ACC112 (cell line): ENCODE measurements around the gene STEAP1B.
"Not testable (repeated sequence)": the region's sequence is repeated elsewhere in the genome, so short reads cannot be mapped to it uniquely, and the experiment has no call there.

Source experiments
- H2AFZ ChIP-seq: fragments of 200-600 bp; sonication (generic); one replicate; pipeline ENCODE4 v1.6.0; 2017; ENCODE audit warnings: antibody characterized with exemption, low read length; ENCODE audit not compliant: unreplicated experiment
- H3K27ac ChIP-seq: fragments of 200-600 bp; sonication (generic); 2 replicates; pipeline ENCODE4 v1.5.1; 2014; ENCODE audit warnings: low read depth, mild to moderate bottlenecking, antibody characterized with exemption, low read length, moderate library complexity
- H3K27me3 ChIP-seq: fragments of 200-600 bp; sonication (generic); 2 replicates; pipeline ENCODE4 v1.6.1; 2014; ENCODE audit warnings: mild to moderate bottlenecking, antibody characterized with exemption, low read length, moderate library complexity, mixed read lengths; ENCODE audit not compliant: insufficient read depth
- H3K36me3 ChIP-seq: fragments of 200-600 bp; sonication (generic); 2 replicates; pipeline ENCODE4 v1.6.1; 2016; ENCODE audit warnings: mild to moderate bottlenecking, antibody characterized with exemption, low read length, moderate library complexity, mixed read lengths; ENCODE audit not compliant: insufficient read depth
- H3K4me1 ChIP-seq: fragments of 200-600 bp; sonication (generic); one replicate; pipeline ENCODE4 v1.6.1; 2016; ENCODE audit warnings: low read length, mixed read lengths; ENCODE audit not compliant: insufficient read depth, unreplicated experiment, control insufficient read depth
- H3K4me3 ChIP-seq: fragments of 200-600 bp; sonication (generic); 2 replicates; pipeline ENCODE4 v1.5.1; 2014; ENCODE audit warnings: mild to moderate bottlenecking, low read depth, low read length
- H3K79me2 ChIP-seq: fragments of 200-600 bp; sonication (generic); one replicate; pipeline ENCODE4 v1.6.0; 2016; ENCODE audit warnings: low read length; ENCODE audit not compliant: control insufficient read depth, unreplicated experiment, insufficient read depth

STEAP1B gene

GRCh38 chr7:22499888-22500689 is at the start of gene STEAP1B:
TSS of gene STEAP1B (minus strand) at chr7:22500188. CDS start at chr7:22494855, 5,333 bp downstream.
- Histone ChIP-seq H3K27ac (peak within 1 kb of the TSS; percentile 44), H3K4me1 (peaks cover 39% of the 10 kb centered on the region), H3K4me3 (peak within 1 kb of the TSS; percentile 80), H3K79me2 (peaks cover 28% of the 10 kb centered on the region), H2AFZ (peak within 1 kb of the TSS; percentile 62)
- not testable (repeated sequence) for H3K27me3 ChIP-seq, H3K36me3 ChIP-seq

GRCh38 chr7:22549051-22549450 is 49.1 kb upstream of the STEAP1B start:
- Histone ChIP-seq H3K4me3 (no peak overlapping the region; the same call in 1 of the 2 replicates), H2AFZ (peak overlapping the region; percentile 7), H3K4me1 (no peaks in the 10 kb centered on the region), H3K79me2 (no peaks in the 10 kb centered on the region), H3K27ac (no peak overlapping the region), H3K27me3 (peaks cover 15% of the 10 kb centered on the region), H3K36me3 (no peaks in the 10 kb centered on the region)

- no peak overlapping the region for H3K27ac ChIP-seq
- no peak overlapping the region for H2AFZ ChIP-seq
- H3K79me2 ChIP-seq = no peaks in the 10 kb centered on the region
- H3K36me3 ChIP-seq = no peaks in the 10 kb centered on the region
- H3K4me3 ChIP-seq = no peak overlapping the region
- no peaks in the 10 kb centered on the region for H3K4me1 ChIP-seq
- H3K27me3 ChIP-seq = peaks cover 15% of the 10 kb centered on the region
These were observed 48.3 kb upstream of the STEAP1B start for GRCh38 chr7:22548313-22548712.

- Histone ChIP-seq H3K4me1 (no peaks in the 10 kb centered on the region), H3K27me3 (peaks cover 8% of the 10 kb centered on the region)
These were observed 46.8 kb upstream of the STEAP1B start for GRCh38 chr7:22546769-22547168.

GRCh38 chr7:22545529-22545928 is 45.5 kb upstream of the STEAP1B start:
- H3K4me1 ChIP-seq = no peaks in the 10 kb centered on the region
- H3K79me2 ChIP-seq = no peaks in the 10 kb centered on the region
- no peaks in the 10 kb centered on the region for H3K36me3 ChIP-seq
- no peak overlapping the region for H2AFZ ChIP-seq
- peaks cover 5% of the 10 kb centered on the region for H3K27me3 ChIP-seq
- no peak overlapping the region for H3K27ac ChIP-seq
- no peak overlapping the region for H3K4me3 ChIP-seq

More at GRCh38 chr7:22546769-22547168, 46.8 kb upstream of the STEAP1B start:
- Histone ChIP-seq H3K79me2 (no peaks in the 10 kb centered on the region), H3K4me3 (no peak overlapping the region), H2AFZ (no peak overlapping the region), H3K27ac (no peak overlapping the region), H3K36me3 (no peaks in the 10 kb centered on the region)

- H3K79me2 ChIP-seq = no peaks in the 10 kb centered on the region
- no peak overlapping the region for H3K27ac ChIP-seq
- H3K4me1 ChIP-seq = no peaks in the 10 kb centered on the region
- H3K36me3 ChIP-seq = no peaks in the 10 kb centered on the region
- peaks cover 5% of the 10 kb centered on the region for H3K27me3 ChIP-seq
- no peak overlapping the region for H2AFZ ChIP-seq
- no peak overlapping the region for H3K4me3 ChIP-seq
These were observed 44.3 kb upstream of the STEAP1B start for GRCh38 chr7:22544245-22544644.

GRCh38 chr7:22543169-22543568 is 43.2 kb upstream of the STEAP1B start:
- Histone ChIP-seq H3K27ac (no peak overlapping the region), H3K36me3 (no peaks in the 10 kb centered on the region), H2AFZ (no peak overlapping the region), H3K79me2 (no peaks in the 10 kb centered on the region), H3K4me1 (no peaks in the 10 kb centered on the region), H3K27me3 (peaks cover 5% of the 10 kb centered on the region), H3K4me3 (no peak overlapping the region)

- peaks cover 5% of the 10 kb centered on the region for H3K27me3 ChIP-seq
- H3K27ac ChIP-seq = no peak overlapping the region
- no peaks in the 10 kb centered on the region for H3K36me3 ChIP-seq
- no peak overlapping the region for H2AFZ ChIP-seq
- no peaks in the 10 kb centered on the region for H3K79me2 ChIP-seq
- H3K4me3 ChIP-seq = no peak overlapping the region
- H3K4me1 ChIP-seq = no peaks in the 10 kb centered on the region
These were observed 42.7 kb upstream of the STEAP1B start for GRCh38 chr7:22542669-22543068.

- no peak overlapping the region for H2AFZ ChIP-seq
- H3K4me1 ChIP-seq = no peaks in the 10 kb centered on the region
- H3K27me3 ChIP-seq = peaks cover 5% of the 10 kb centered on the region
- no peak overlapping the region for H3K27ac ChIP-seq
- no peaks in the 10 kb centered on the region for H3K36me3 ChIP-seq
- H3K4me3 ChIP-seq = no peak overlapping the region
- no peaks in the 10 kb centered on the region for H3K79me2 ChIP-seq
These were observed 42.3 kb upstream of the STEAP1B start for GRCh38 chr7:22542254-22542653.

GRCh38 chr7:22541789-22542188 is 41.8 kb upstream of the STEAP1B start:
- Histone ChIP-seq H3K27me3 (peaks cover 5% of the 10 kb centered on the region), H2AFZ (no peak overlapping the region), H3K79me2 (no peaks in the 10 kb centered on the region), H3K4me3 (no peak overlapping the region), H3K4me1 (no peaks in the 10 kb centered on the region), H3K36me3 (no peaks in the 10 kb centered on the region), H3K27ac (no peak overlapping the region)

- not testable (repeated sequence) for H3K36me3 ChIP-seq, H3K27me3 ChIP-seq, H3K4me3 ChIP-seq, H3K4me1 ChIP-seq, H3K79me2 ChIP-seq, H3K27ac ChIP-seq, H2AFZ ChIP-seq
These were observed 28.5 kb upstream of the STEAP1B start for GRCh38 chr7:22528537-22528936.
